MM.1S (cell line): ENCODE results near the gene CALML3.

Experiments
- DNase-seq: peaks from one replicate; pipeline ENCODE4 v3.0.0-alpha.2; 2015
- H2AFZ ChIP-seq: fragments of 300-600 bp; sonication (generic); 2 replicates; pipeline ENCODE4 v1.6.0; 2016; ENCODE audit warnings: antibody characterized with exemption, low read length
- H3F3A ChIP-seq: fragments of 300-600 bp; sonication (generic); 2 replicates; pipeline ENCODE4 v1.6.1; 2016; ENCODE audit warnings: mild to moderate bottlenecking, antibody characterized with exemption, low read length, moderate library complexity, mixed read lengths; ENCODE audit not compliant: insufficient read depth
- H3K27ac ChIP-seq: fragments of 300-600 bp; sonication (generic); 2 replicates; pipeline ENCODE4 v1.5.1; 2016; ENCODE audit warnings: mild to moderate bottlenecking, low read length
- H3K27me3 ChIP-seq: fragments of 300-600 bp; sonication (generic); replicated peaks from 2 replicates; pipeline ENCODE4 v1.6.0; 2016; ENCODE audit warnings: low read length; ENCODE audit not compliant: insufficient read depth
- H3K36me3 ChIP-seq: fragments of 300-600 bp; sonication (generic); replicated peaks from 2 replicates; pipeline ENCODE4 v1.6.1; 2016; ENCODE audit warnings: mild to moderate bottlenecking, low read length, mixed read lengths; ENCODE audit not compliant: insufficient read depth
- H3K4me1 ChIP-seq: fragments of 300-600 bp; sonication (generic); 2 replicates; pipeline ENCODE4 v1.6.1; 2016; ENCODE audit warnings: low read length, mixed read lengths
- H3K4me2 ChIP-seq: fragments of 300-600 bp; sonication (generic); 2 replicates; pipeline ENCODE4 v1.6.0; 2016; ENCODE audit warnings: low read depth, low read length
- H3K4me3 ChIP-seq: fragments of 300-600 bp; sonication (generic); 2 replicates; pipeline ENCODE4 v1.5.1; 2016; ENCODE audit warnings: low read length, mixed read lengths
- H3K79me2 ChIP-seq: fragments of 300-600 bp; sonication (generic); 2 replicates; pipeline ENCODE4 v1.6.1; 2016; ENCODE audit warnings: mixed run types, low read length, mixed read lengths
- H3K9ac ChIP-seq: fragments of 300-600 bp; sonication (generic); 2 replicates; pipeline ENCODE4 v1.6.1; 2016; ENCODE audit warnings: low read length, mixed read lengths
- H3K9me2 ChIP-seq: fragments of 300-600 bp; sonication (generic); replicated peaks from 2 replicates; pipeline ENCODE4 v1.6.1; 2016; ENCODE audit warnings: mild to moderate bottlenecking, low read length, mixed read lengths; ENCODE audit not compliant: insufficient read depth
- H3K9me3 ChIP-seq: fragments of 300-600 bp; sonication (generic); replicated peaks from 2 replicates; pipeline ENCODE4 v1.6.1; 2016; ENCODE audit warnings: mild to moderate bottlenecking, low read length, mixed read lengths; ENCODE audit not compliant: insufficient read depth
- H4K20me1 ChIP-seq: fragments of 300-600 bp; sonication (generic); 2 replicates; pipeline ENCODE4 v1.6.1; 2016; ENCODE audit warnings: mild to moderate bottlenecking, low read length, moderate library complexity, mixed read lengths; ENCODE audit not compliant: insufficient read depth
- CTCF ChIP-seq: fragments of 300-600 bp; sonication (generic); IDR thresholded peaks from 2 replicates; pipeline ENCODE4 v1.5.1; 2016; ENCODE audit warnings: antibody characterized with exemption, low read length, mixed read lengths
- EZH2 ChIP-seq: fragments of 300-600 bp; sonication (generic); optimal IDR thresholded peaks from 2 replicates; pipeline ENCODE3; 2017; ENCODE audit warnings: low read depth, mild to moderate bottlenecking, antibody characterized with exemption, low read length, mixed read lengths
- EZH2phosphoT487 ChIP-seq: fragments of 300-600 bp; sonication (generic); IDR thresholded peaks from 2 replicates; pipeline ENCODE4 v1.6.1; 2018; ENCODE audit warnings: antibody characterized with exemption, low read length

Gene CALML3

GRCh38 chr10:5565671-5566581 is 41.2 kb downstream of the CALML3 start:
- peaks cover 19% of the 10 kb centered on the region; the same call in 1 of the 2 replicates for H3K27me3 ChIP-seq
- no peak overlapping the region for H3K27ac ChIP-seq
- H3F3A ChIP-seq = no peaks in the 10 kb centered on the region
- H3K4me1 ChIP-seq = no peaks in the 10 kb centered on the region
- H3K4me3 ChIP-seq = no peak overlapping the region
- H4K20me1 ChIP-seq = no peaks in the 10 kb centered on the region
- H3K4me2 ChIP-seq = no peak overlapping the region
- no peaks in the 10 kb centered on the region for H3K9me2 ChIP-seq
- no peaks in the 10 kb centered on the region for H3K36me3 ChIP-seq
- TF ChIP-seq EZH2 = no peak
- no peak for TF ChIP-seq EZH2phosphoT487
- TF ChIP-seq CTCF = no peak
- no peak for DNase-seq
- no peaks in the 10 kb centered on the region for H3K79me2 ChIP-seq
- H3K9ac ChIP-seq = no peak overlapping the region
- H2AFZ ChIP-seq = no peak overlapping the region
- no peaks in the 10 kb centered on the region for H3K9me3 ChIP-seq

- Histone ChIP-seq H3F3A (no peaks in the 10 kb centered on the region), H3K9me2 (no peaks in the 10 kb centered on the region), H4K20me1 (no peaks in the 10 kb centered on the region), H3K9ac (no peak overlapping the region), H2AFZ (no peak overlapping the region), H3K79me2 (no peaks in the 10 kb centered on the region), H3K4me3 (no peak overlapping the region), H3K27me3 (peaks cover 19% of the 10 kb centered on the region; the same call in 1 of the 2 replicates), H3K4me2 (no peak overlapping the region), H3K36me3 (no peaks in the 10 kb centered on the region), H3K9me3 (no peaks in the 10 kb centered on the region), H3K4me1 (no peaks in the 10 kb centered on the region), H3K27ac (no peak overlapping the region)
- no peak for DNase-seq
- TF ChIP-seq EZH2 = no peak
- no peak for TF ChIP-seq EZH2phosphoT487
- no peak for TF ChIP-seq CTCF
Measured at GRCh38 chr10:5566614-5567013, 41.9 kb downstream of the CALML3 start.

GRCh38 chr10:5567477-5567876 is 42.7 kb downstream of the CALML3 start:
- Histone ChIP-seq H4K20me1 (no peaks in the 10 kb centered on the region), H3K9ac (no peak overlapping the region), H3K27ac (no peak overlapping the region), H3K27me3 (peaks cover 19% of the 10 kb centered on the region; the same call in 1 of the 2 replicates), H3K36me3 (no peaks in the 10 kb centered on the region), H3K4me1 (no peaks in the 10 kb centered on the region), H3K4me3 (no peak overlapping the region), H3K79me2 (no peaks in the 10 kb centered on the region), H2AFZ (no peak overlapping the region), H3K9me2 (no peaks in the 10 kb centered on the region), H3K9me3 (no peaks in the 10 kb centered on the region), H3F3A (no peaks in the 10 kb centered on the region), H3K4me2 (no peak overlapping the region)
- TF ChIP-seq CTCF (no peak), EZH2 (no peak), EZH2phosphoT487 (no peak)
- DNase-seq = no peak
